HCT116 (cell line): ENCODE results near the gene BOC. TPM values are rescaled to one million over a fixed set of nuclear protein-coding genes. Genes with fewer than 3 reads are reported as not detected.

Experiments
- ATAC-seq: fragments of 200-7000 bp; cut with Tn5 transposase; 2 replicates; pipeline ENCODE4 v1.9.1; 2020; ENCODE audit warnings: mild to moderate bottlenecking, moderate library complexity
- BruUV-seq: library from RNA; stranded (reverse); fragments of 400-500 nt; replicated peaks from 2 replicates; lab custom pipeline; 2021; lab: Mats Ljungman, UMichigan
- CTCF ChIA-PET: fragments of 300-600 bp; sonication (Branson Sonifier 250); formaldehyde crosslinking; loops from one replicate; lab custom pipeline; 2021; ENCODE audit warnings: antibody characterized with exemption; lab: Charles Lee
- POLR2A ChIA-PET: fragments of 300-600, 350-600 bp; sonication (Branson Sonifier 250); formaldehyde crosslinking; loops from one replicate; lab custom pipeline; 2021; ENCODE audit warnings: antibody characterized with exemption; lab: Charles Lee
- RAD21 ChIA-PET, 2 experiments: fragments of 300-600 bp; sonication (Branson Sonifier 250); formaldehyde crosslinking; loops; one replicate each; lab custom pipeline; 2023; ENCODE audit warnings: low total read pairs in 2 of 2; ENCODE audit not compliant: uncharacterized antibody in 2 of 2, unreplicated experiment in 2 of 2, low non-redundant PET in 1 of 2; lab: Charles Lee
- DNase-seq: peaks from one replicate; pipeline ENCODE4 v3.0.0-alpha.2; 2010; ENCODE audit warnings: low read depth, low spot score
- H2AFZ ChIP-seq: fragments of 200-600 bp; shearing (Covaris generic), sonication (generic); 2 replicates; pipeline ENCODE4 v1.6.1; 2017; ENCODE audit warnings: low read depth, mixed run types, mixed read lengths, antibody characterized with exemption, low read length; ENCODE audit not compliant: poor library complexity, severe bottlenecking
- H3K27ac ChIP-seq: 2 replicates; pipeline ENCODE4 v1.5.1; 2012; ENCODE audit warnings: low read depth, low read length
- H3K27me3 ChIP-seq: fragments of 200-600 bp; sonication (generic); 2 replicates; pipeline ENCODE4 v1.6.1; 2016; ENCODE audit warnings: mixed run types, low read length, mixed read lengths; ENCODE audit not compliant: insufficient read depth
- H3K36me3 ChIP-seq, 2 experiments: fragments of 200-500 bp in 1 of 2; fragments of 200-600 bp in 1 of 2; sonication (Bioruptor generic) in 1 of 2; sonication (generic) in 1 of 2; 2 replicates each; pipeline versions ENCODE4 v1.5.1 to v1.6.1; 2014 to 2016; ENCODE audit warnings: low read length in 2 of 2, inconsistent platforms in 1 of 2, mixed read lengths in 1 of 2, mixed run types in 1 of 2; ENCODE audit not compliant: insufficient read depth in 2 of 2, control insufficient read depth in 1 of 2
- H3K4me1 ChIP-seq, 2 experiments: fragments of 200-600 bp in 1 of 2; sonication (generic) in 1 of 2; 2 replicates each; pipeline versions ENCODE4 v1.5.1 to v1.6.1; 2012 to 2017; ENCODE audit warnings: low read length in 2 of 2, inconsistent platforms in 1 of 2, mild to moderate bottlenecking in 1 of 2, mixed read lengths in 1 of 2, mixed run types in 1 of 2, moderate library complexity in 1 of 2; ENCODE audit not compliant: insufficient read depth in 2 of 2, control insufficient read depth in 1 of 2
- H3K4me2 ChIP-seq: fragments of 200-600 bp; sonication (generic); 2 replicates; pipeline ENCODE4 v1.6.1; 2017; ENCODE audit warnings: mixed run types, low read length, mixed read lengths
- H3K4me3 ChIP-seq, 2 experiments: fragments of 200-600 bp in 1 of 2; sonication (generic) in 1 of 2; replicated peaks in 1 of 2; 2 replicates each; pipeline ENCODE4 v1.5.1; 2011 to 2016; ENCODE audit warnings: low read length in 2 of 2, control low read depth in 1 of 2, low read depth in 1 of 2, mild to moderate bottlenecking in 1 of 2, mixed read lengths in 1 of 2, mixed run types in 1 of 2
- H3K79me2 ChIP-seq: fragments of 200-600 bp; sonication (generic); 2 replicates; pipeline ENCODE4 v1.6.1; 2017; ENCODE audit warnings: mild to moderate bottlenecking, mixed run types, low read length, moderate library complexity, mixed read lengths; ENCODE audit not compliant: insufficient read depth
- H3K9ac ChIP-seq: fragments of 200-600 bp; sonication (generic); 2 replicates; pipeline ENCODE4 v1.6.1; 2016; ENCODE audit warnings: low read length, mixed read lengths
- H3K9me2 ChIP-seq: fragments of 200-600 bp; sonication (generic), shearing (Covaris generic); 2 replicates; pipeline ENCODE4 v1.6.1; 2017; ENCODE audit warnings: mixed run types, mild to moderate bottlenecking, moderate library complexity; ENCODE audit not compliant: insufficient read depth
- H3K9me3 ChIP-seq, 2 experiments: fragments of 200-500 bp in 1 of 2; fragments of 200-600 bp in 1 of 2; sonication (Bioruptor generic) in 1 of 2; sonication (generic) in 1 of 2; 2 replicates each; pipeline ENCODE4 v1.6.1; 2014 to 2017; ENCODE audit warnings: low read length in 2 of 2, mixed read lengths in 2 of 2, inconsistent platforms in 1 of 2, low read depth in 1 of 2, mild to moderate bottlenecking in 1 of 2, mixed run types in 1 of 2, moderate library complexity in 1 of 2; ENCODE audit not compliant: control insufficient read depth in 1 of 2, insufficient read depth in 1 of 2
- H4K20me1 ChIP-seq: fragments of 200-600 bp; sonication (generic), shearing (Covaris generic); 2 replicates; pipeline ENCODE4 v1.6.1; 2017; ENCODE audit warnings: mixed run types, mild to moderate bottlenecking, moderate library complexity; ENCODE audit not compliant: insufficient read depth
- ATF3 ChIP-seq: IDR thresholded peaks from 2 replicates; pipeline ENCODE4 v1.6.1; 2012
- CBX3 ChIP-seq: IDR thresholded peaks from 2 replicates; pipeline ENCODE4 v1.6.1; 2012; ENCODE audit warnings: low read depth
- CEBPB ChIP-seq: IDR thresholded peaks from 2 replicates; pipeline ENCODE4 v1.6.1; 2012; ENCODE audit warnings: low read depth
- CTCF ChIP-seq, 3 experiments: fragments of 200-600 bp in 1 of 3; sonication (generic) in 1 of 3; IDR thresholded peaks in 2 of 3; conservative IDR thresholded peaks in 1 of 3; 2 replicates each; pipeline ENCODE4 v1.5.1; 2012 to 2017; ENCODE audit warnings: low read depth in 2 of 3, low read length in 2 of 3, antibody characterized with exemption in 1 of 3, borderline replicate concordance in 1 of 3, control low read depth in 1 of 3, mild to moderate bottlenecking in 1 of 3, mixed read lengths in 1 of 3, mixed run types in 1 of 3, moderate library complexity in 1 of 3; ENCODE audit not compliant: insufficient read depth in 1 of 3
- EGR1 ChIP-seq: IDR thresholded peaks from 2 replicates; pipeline ENCODE4 v1.6.1; 2012; ENCODE audit warnings: low read depth
- ELF1 ChIP-seq: IDR thresholded peaks from 2 replicates; pipeline ENCODE4 v1.6.1; 2012; ENCODE audit warnings: low read depth, borderline replicate concordance
- EZH2 ChIP-seq: fragments of 200-600 bp; sonication (generic); IDR thresholded peaks from 2 replicates; pipeline ENCODE4 v1.6.1; 2017; ENCODE audit warnings: antibody characterized with exemption, mixed run types
- FOSL1 ChIP-seq: IDR thresholded peaks from 2 replicates; pipeline ENCODE4 v1.6.1; 2012; ENCODE audit warnings: low read depth
- JUND ChIP-seq: IDR thresholded peaks from 2 replicates; pipeline ENCODE4 v1.6.1; 2012
- MAX ChIP-seq: IDR thresholded peaks from 2 replicates; pipeline ENCODE4 v1.6.1; 2012
- POLR2AphosphoS5 ChIP-seq: IDR thresholded peaks from 2 replicates; pipeline ENCODE4 v1.6.1; 2011; ENCODE audit warnings: mild to moderate bottlenecking, low read depth, low read length, moderate library complexity
- RAD21 ChIP-seq: IDR thresholded peaks from 2 replicates; pipeline ENCODE4 v1.6.1; 2012; ENCODE audit warnings: low read depth, mild to moderate bottlenecking
- SIN3A ChIP-seq: IDR thresholded peaks from 2 replicates; pipeline ENCODE4 v1.6.1; 2012; ENCODE audit warnings: low read depth
- SP1 ChIP-seq: IDR thresholded peaks from 2 replicates; pipeline ENCODE4 v1.6.1; 2012; ENCODE audit warnings: low read depth
- SRF ChIP-seq: IDR thresholded peaks from 2 replicates; pipeline ENCODE4 v1.6.1; 2012; ENCODE audit warnings: low read depth
- TCF7L2 ChIP-seq: IDR thresholded peaks from 2 replicates; pipeline ENCODE4 v1.7.0; 2011; ENCODE audit warnings: borderline replicate concordance, inconsistent platforms; ENCODE audit not compliant: insufficient read depth, insufficient read length; ENCODE audit errors: extremely low read depth
- YY1 ChIP-seq: IDR thresholded peaks from 2 replicates; pipeline ENCODE4 v1.6.1; 2011; ENCODE audit warnings: low read length, low read depth, moderate library complexity, mild to moderate bottlenecking; ENCODE audit not compliant: insufficient replicate concordance; ENCODE audit errors: extremely low read depth
- ZFX ChIP-seq: fragments of 450-650 bp; IDR thresholded peaks from 2 replicates; pipeline ENCODE4 v1.6.1; 2017
- ZNF274 ChIP-seq: fragments of 200-500 bp; sonication (Bioruptor generic); IDR thresholded peaks from 2 replicates; pipeline ENCODE4 v1.6.1; 2014; ENCODE audit warnings: mild to moderate bottlenecking, low read depth, low read length, inconsistent platforms
- intact Hi-C: fragments of 100-400 bp; cut with micrococcal nuclease; formaldehyde crosslinking; loops from 2 replicates; pipeline ENCODE4 v1.10.0; 2022
- total RNA-seq: library from RNA; stranded (reverse); gene quantifications from one replicate; pipeline ENCODE4 v1.2.1, GENCODE V29; 2021; ENCODE audit not compliant: unreplicated experiment
- TF ChIP-seq, protein P1 (sequence below): IDR thresholded peaks from 2 replicates; pipeline ENCODE4 v1.6.1; 2011; ENCODE audit warnings: mild to moderate bottlenecking, low read length, moderate library complexity; ENCODE audit not compliant: insufficient replicate concordance; ENCODE audit errors: extremely low read depth

Gene BOC
- total RNA-seq, 1 experiment from 2014 or later = 3.3 TPM

DNA sequence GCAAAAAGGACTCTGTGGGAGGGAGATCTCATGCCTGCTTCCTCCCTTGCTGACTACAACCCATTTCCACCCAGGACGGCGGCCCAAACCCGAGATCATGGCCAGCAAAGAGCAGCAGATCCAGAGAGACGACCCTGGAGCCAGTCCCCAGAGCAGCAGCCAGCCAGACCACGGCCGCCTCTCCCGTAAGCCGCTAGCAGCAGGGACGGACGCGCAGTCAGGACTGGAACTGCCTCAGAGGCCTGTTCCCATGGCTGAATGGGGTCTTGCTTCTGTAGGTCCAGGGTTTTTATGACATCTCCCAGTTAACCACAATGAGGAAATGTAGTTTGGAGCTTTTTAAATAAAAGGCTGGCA is 67.2 kb downstream of the BOC start:
- intact Hi-C loops = no loop called here
- Histone ChIP-seq H3K27me3 (no peaks in the 10 kb centered on the region), H3K79me2 (no peaks in the 10 kb centered on the region), H3K4me3 (no peak overlapping the region), H3K9me3 (no peaks in the 10 kb centered on the region), H3K9me2 (no peaks in the 10 kb centered on the region), H3K27ac (no peak overlapping the region)
- DNase-seq = no peak
- RAD21 ChIA-PET = no interaction called here
- CTCF ChIA-PET = no interaction called here
- TF ChIP-seq ELF1 = no peak
- no peak for TF ChIP-seq SP1
- TF ChIP-seq SIN3A = no peak
- no peak; a peak in 1 of 6 replicates for TF ChIP-seq CTCF (IDR thresholded peaks at IDR 0.05 in 2 of 3, conservative IDR thresholded peaks at IDR 0.05 in 1 of 3; ENCODE audit: borderline replicate concordance in 1 of 3, insufficient read depth in 1 of 3, low read depth in 2 of 3, low read length in 2 of 3)
- no peak for TF ChIP-seq FOSL1
- no peak for TF ChIP-seq POLR2AphosphoS5
- no peak for TF ChIP-seq ZNF274
- TF ChIP-seq ATF3 = no peak
- TF ChIP-seq CEBPB = no peak
- TF ChIP-seq, all 23 proteins: peak for 0
- no peaks in the 10 kb centered on the region for H4K20me1 ChIP-seq
- H3K9ac ChIP-seq = no peak overlapping the region
- POLR2A ChIA-PET = no interaction called here
- H2AFZ ChIP-seq = no peak overlapping the region
- peaks cover 10% of the 10 kb centered on the region in 2 experiments; a peak in 2 of 4 replicates for H3K4me1 ChIP-seq
- no TSS peak for BruUV-seq
- no peak for ATAC-seq
- H3K36me3 ChIP-seq = no peaks in the 10 kb centered on the region
- H3K4me2 ChIP-seq = no peak overlapping the region

DNA sequence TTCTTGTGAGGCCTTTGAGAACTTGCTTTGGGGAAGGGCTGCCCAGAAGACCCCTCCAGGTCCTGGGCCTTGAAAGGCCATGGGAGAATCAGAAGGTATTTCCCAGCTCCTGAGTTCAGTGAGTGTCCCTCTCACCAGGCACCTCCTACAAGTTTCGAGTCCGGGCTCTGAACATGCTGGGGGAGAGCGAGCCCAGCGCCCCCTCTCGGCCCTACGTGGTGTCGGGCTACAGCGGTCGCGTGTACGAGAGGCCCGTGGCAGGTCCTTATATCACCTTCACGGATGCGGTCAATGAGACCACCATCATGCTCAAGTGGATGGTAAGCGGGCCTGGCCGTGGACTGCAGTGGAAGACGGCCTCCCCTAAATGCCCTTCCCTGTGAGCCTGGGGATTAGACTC is 68.3 kb downstream of the BOC start:
- RAD21 ChIA-PET = no interaction called here
- H3K4me2 ChIP-seq = no peak overlapping the region
- no peaks in the 10 kb centered on the region for H3K9me3 ChIP-seq
- CTCF ChIA-PET = no interaction called here
- no peak overlapping the region for H2AFZ ChIP-seq
- H3K27me3 ChIP-seq = no peaks in the 10 kb centered on the region
- peaks cover 10% of the 10 kb centered on the region in 2 experiments; a peak in 2 of 4 replicates for H3K4me1 ChIP-seq
- H3K79me2 ChIP-seq = no peaks in the 10 kb centered on the region
- intact Hi-C loops = no loop called here
- DNase-seq = no peak
- no peaks in the 10 kb centered on the region for H3K36me3 ChIP-seq
- no peak overlapping the region for H3K4me3 ChIP-seq
- POLR2A ChIA-PET = no interaction called here
- no peaks in the 10 kb centered on the region for H4K20me1 ChIP-seq
- no peaks in the 10 kb centered on the region for H3K9me2 ChIP-seq
- H3K27ac ChIP-seq = no peak overlapping the region
- H3K9ac ChIP-seq = no peak overlapping the region
- BruUV-seq = no TSS peak
- ATAC-seq = no peak
- TF ChIP-seq TCF7L2 = no peak
- no peak for TF ChIP-seq SRF
- no peak for TF ChIP-seq RAD21
- TF ChIP-seq CBX3 = no peak
- no peak for TF ChIP-seq CEBPB
- TF ChIP-seq ZFX = no peak
- TF ChIP-seq EGR1 = no peak
- TF ChIP-seq ZNF274 = no peak
- TF ChIP-seq MAX = no peak
- TF ChIP-seq YY1 = no peak
- no peak for TF ChIP-seq FOSL1
- TF ChIP-seq, protein P1, sequence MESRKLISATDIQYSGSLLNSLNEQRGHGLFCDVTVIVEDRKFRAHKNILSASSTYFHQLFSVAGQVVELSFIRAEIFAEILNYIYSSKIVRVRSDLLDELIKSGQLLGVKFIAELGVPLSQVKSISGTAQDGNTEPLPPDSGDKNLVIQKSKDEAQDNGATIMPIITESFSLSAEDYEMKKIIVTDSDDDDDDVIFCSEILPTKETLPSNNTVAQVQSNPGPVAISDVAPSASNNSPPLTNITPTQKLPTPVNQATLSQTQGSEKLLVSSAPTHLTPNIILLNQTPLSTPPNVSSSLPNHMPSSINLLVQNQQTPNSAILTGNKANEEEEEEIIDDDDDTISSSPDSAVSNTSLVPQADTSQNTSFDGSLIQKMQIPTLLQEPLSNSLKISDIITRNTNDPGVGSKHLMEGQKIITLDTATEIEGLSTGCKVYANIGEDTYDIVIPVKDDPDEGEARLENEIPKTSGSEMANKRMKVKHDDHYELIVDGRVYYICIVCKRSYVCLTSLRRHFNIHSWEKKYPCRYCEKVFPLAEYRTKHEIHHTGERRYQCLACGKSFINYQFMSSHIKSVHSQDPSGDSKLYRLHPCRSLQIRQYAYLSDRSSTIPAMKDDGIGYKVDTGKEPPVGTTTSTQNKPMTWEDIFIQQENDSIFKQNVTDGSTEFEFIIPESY = no peak
- no peak for TF ChIP-seq JUND
- TF ChIP-seq EZH2 = no peak
